Effector CD8-positive, alpha-beta T cell (primary cell): ENCODE measurements around the gene GOLGA8R.
"Not testable (repeated sequence)": the region's sequence is repeated elsewhere in the genome, so short reads cannot be mapped to it uniquely, and the experiment has no call there.

ENCODE experiments used
- DNase-seq: peaks from one replicate; lab custom pipeline; 2025; lab: John Stamatoyannopoulos, UW
- total RNA-seq, 4 experiments: gene quantifications; one replicate each; lab custom pipeline; 2026; lab: John Stamatoyannopoulos, UW

GOLGA8R gene, protein sequence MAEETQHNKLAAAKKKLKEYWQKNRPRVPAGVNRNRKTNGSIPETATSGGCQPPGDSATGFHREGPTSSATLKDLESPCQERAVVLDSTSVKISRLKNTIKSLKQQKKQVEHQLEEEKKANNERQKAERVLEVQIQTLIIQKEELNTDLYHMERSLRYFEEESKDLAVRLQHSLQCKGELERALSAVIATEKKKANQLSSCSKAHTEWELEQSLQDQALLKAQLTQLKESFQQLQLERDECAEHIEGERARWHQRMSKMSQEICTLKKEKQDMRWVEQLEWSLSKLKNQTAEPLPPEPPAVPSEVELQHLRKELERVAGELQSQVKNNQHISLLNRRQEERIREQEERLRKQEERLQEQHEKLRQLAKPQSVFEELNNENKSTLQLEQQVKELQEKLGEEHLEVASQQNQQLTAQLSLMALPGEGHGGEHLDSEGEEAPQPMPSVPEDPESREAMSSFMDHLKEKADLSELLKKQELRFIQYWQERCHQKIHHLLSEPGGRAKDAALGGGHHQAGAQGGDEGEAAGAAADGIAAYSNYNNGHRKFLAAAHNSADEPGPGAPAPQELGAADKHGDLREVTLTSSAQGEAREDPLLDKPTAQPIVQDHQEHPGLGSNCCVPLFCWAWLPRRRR
- total RNA-seq: 0.35 to 2.2 (median 0.93) reads per million in 4 experiments

DNA sequence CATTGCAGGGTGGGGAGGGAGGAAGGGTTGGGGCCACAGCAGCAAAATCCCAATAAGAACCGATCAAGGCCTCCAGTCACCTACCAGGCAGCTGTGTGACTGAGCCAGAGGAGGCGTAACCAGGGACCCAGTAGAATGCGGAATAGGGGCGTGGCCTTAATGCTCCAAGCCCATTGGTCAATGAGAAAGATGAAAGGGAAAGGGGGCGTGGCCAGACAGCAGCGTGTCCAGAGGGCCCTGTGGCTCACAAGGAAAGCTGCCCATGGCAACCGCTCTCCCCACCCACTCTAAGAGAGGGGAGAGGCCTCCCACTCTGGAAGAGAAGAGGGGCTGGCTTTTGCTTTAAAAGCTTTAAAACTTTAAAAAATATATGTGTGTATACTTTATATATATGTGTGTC lies at the start of gene GOLGA8R:
TSS of gene GOLGA8R (minus strand) at position 101 of the 400 bp plus-strand sequence. CDS start at position 3, 98 bp downstream.
- not testable (repeated sequence) for DNase-seq

DNA sequence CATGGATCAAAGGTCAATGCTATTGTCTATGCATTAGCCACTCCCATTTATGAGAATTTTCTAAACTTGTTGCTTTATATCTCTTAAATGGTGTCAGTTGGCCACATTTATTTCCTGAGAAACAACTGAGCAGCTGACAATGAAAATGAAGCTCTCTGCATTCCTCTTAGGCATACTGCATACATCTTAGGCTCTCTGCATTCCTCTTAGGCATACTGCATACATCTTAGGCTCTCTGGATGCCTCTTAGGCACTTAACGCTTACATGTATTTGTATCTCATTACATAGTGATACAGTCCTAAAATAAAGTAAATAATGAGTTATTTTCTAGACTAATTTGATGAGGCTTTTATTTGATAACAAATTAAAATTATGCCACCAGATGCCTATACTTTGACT lies 49.8 kb upstream of the GOLGA8R start:
- DNase-seq: not testable (repeated sequence)

DNA sequence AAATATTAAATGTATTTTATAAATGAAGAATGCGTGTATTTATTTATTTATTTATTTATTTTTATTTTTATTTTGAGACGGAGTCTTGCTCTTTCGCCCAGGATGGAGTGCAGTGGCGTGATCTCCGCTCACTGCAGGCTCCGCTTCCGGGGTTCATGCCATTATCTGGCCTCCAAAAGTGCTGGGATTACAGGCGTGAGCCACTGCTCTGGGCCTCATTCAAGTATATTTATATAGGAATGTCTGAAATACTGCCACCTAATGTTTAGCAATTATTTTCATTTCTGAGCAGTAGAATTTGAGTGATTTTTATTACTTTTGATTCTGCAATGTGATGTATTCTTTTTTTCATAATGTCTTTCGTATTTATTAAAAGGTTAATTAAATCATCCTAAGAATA lies 48.1 kb upstream of the GOLGA8R start:
- DNase-seq: not testable (repeated sequence)

DNA sequence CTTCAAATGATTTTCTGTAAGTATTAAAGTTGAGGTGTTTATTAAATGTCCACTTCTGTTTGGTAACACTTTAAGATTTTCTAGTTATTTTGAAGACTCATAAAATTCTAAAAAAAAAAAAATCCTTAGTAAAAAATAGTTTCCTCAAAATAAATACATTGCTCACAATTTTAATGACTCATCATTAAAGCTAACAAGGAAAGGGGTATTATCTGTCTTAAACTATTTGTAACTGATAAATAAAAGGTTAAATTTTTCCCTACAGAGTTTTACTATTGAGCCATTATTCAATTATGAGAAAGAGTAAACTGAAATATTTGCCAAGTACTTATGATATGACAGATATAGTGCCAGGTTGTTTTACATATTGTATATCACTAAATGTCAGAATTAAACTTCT lies 38.6 kb upstream of the GOLGA8R start:
- DNase-seq: not testable (repeated sequence)

DNA sequence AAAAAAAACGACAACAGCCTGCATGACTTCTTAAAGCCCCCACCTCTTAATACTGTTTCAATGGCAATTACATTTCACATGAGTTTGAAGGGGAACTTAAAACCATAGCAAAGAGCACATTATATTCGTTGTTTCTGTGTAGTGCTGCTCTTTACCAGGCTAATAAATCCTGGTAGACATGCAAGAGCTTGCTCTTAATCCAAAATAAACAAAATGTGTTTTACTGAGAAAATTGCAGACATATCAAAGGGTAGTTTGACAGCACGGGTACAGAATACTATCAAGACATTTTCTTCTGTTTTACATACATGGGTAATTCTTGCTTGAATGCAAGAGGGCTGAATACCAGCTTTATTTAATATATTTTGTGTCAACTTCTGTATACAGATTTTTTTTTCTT lies 24.3 kb upstream of the GOLGA8R start:
- DNase-seq: not testable (repeated sequence)

DNA sequence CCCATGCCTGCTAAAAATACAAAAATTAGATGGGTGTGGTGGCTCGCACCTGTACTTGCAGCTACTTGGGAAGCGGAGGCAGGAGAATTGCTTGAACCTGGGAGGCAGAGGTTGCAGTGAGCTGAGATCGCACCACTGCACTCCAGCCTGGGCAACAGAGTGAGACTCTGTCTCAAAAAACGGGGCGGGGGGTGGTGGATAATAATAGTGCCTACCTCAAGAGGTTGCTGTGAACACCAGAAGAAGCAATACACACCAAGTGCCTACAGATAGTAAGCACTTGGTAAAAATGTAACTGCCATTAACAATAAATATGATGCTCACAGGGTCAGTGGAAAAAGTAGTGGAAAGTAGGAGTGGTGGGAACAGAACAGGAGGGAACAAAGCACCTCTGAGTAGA lies 21.8 kb upstream of the GOLGA8R start:
- DNase-seq: not testable (repeated sequence)

DNA sequence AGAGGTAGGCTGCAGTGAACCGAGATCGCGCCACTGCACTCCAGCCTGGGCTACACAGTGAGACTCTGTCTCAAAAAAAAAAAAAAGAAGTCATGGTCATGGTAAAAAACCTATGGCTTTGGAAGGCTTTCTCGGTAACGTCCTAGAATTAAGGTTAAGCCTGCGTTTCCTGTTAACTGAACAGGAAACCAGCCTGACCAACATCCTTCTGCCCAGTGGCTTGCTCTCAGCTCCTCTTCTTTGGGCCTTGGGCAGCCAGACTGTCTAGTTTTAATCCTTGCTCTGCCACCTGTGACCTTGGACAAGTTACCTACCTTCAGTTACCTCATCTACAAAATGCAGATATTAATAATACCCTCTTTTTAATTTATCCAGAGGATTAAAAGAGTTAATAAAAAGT lies 6.7 kb upstream of the GOLGA8R start:
- not testable (repeated sequence) for DNase-seq

DNA sequence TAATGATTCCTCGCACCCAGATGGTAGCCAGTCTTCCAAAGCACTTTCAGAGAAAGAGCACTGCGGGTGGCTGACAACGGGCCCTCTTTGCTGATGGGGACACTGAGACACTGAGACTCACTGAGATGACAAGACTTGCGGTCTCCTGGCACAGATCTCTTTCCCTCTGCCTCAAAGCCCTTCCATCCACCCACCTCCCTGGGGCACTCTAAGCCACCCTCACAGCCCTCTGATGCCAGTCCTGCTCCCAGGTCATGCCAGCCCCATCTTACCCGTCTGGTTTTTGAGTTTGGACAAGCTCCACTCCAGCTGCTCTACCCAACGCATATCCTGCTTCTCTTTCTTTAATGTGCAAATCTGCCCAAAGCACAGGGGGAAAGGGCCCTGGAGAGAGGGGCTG lies 6.4 kb downstream of the GOLGA8R start:
- not testable (repeated sequence) for DNase-seq

DNA sequence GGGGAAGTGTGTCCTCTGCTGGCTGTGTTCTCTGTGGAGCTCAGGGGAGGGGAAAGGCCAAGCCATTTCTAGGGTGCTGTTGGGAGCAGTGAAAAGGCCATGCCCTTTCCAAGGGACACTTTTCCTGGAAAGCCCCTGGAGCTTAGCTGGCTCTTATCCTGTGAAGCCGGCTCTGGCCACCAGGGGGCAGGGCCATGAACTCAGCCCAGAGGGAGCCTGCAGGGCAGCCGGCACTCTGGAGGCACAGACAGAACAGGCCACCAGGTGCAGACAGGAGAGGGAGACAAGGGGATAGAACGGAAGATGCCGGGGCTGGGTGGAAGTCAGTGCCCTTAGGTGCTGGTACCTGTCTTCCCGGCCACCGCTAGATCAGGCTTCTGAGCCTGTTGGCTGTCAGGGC lies 15.1 kb downstream of the GOLGA8R start:
- DNase-seq: not testable (repeated sequence)

DNA sequence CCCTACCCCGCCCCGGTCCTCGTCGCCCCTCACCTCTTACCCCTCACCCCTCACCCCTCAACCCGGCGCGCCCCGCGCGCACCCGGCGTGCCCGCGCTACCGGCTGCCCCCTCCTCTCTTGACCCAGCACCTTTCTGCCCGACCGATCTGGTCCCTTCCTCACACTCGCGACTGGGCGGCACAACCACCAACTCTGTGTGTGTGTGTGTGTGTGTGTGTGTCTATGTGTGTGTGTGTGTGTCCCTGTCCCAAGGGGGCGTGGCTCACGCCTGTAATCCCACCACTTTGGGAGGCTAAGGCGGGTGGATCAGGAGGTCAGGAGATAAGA lies 20.4 kb downstream of the GOLGA8R start:
- DNase-seq: not testable (repeated sequence)

DNA sequence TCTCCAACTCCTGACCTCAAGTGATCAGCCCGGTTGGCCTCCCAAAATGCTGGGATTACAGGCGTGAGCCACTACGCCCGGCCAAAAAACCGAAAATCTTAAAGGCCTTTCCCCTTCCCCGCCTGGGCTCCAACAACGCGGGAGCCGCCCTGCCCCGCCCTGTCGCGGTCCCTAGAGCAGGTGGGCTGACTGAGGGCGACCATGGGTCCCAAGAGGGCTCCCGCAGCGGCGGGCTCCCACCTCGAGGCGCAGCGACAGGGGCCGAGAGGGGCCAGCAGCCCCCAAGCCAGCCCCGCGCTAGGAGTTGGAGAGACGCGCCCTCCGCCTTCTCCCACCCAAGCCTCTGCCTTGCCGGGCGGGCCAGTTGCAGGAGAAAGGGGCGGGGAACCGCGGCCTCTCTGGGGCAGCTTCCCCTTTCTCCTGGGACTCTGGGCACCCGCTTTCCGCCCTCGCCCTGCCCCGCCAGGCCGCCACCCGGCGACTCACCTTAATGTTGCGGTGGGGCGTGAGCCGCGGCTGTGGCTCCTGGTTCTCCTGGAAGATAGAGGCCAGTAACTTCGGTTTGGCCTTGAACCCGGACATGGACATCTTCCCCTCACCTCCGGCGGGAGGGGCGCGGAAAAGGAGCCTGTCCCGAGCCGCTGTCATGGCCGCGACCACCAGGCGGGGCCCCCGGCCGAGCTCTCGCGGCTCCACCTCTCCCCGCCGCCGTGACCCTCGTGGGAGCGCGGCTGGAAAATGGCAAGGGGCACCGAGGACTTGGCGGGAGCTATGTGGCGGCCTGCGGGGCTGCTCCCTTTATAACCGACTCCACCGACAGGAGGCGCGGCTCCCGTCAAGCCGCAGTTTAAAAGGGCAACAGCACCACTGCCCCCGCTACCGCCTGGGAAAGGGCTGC lies 21.0 kb downstream of the GOLGA8R start, which contains the start of gene CHRFAM7A:
TSS of gene CHRFAM7A (minus strand) at position 775 of the 898 bp plus-strand sequence. CDS start 10,189 bp downstream, outside the sequence.
- DNase-seq: not testable (repeated sequence)

DNA sequence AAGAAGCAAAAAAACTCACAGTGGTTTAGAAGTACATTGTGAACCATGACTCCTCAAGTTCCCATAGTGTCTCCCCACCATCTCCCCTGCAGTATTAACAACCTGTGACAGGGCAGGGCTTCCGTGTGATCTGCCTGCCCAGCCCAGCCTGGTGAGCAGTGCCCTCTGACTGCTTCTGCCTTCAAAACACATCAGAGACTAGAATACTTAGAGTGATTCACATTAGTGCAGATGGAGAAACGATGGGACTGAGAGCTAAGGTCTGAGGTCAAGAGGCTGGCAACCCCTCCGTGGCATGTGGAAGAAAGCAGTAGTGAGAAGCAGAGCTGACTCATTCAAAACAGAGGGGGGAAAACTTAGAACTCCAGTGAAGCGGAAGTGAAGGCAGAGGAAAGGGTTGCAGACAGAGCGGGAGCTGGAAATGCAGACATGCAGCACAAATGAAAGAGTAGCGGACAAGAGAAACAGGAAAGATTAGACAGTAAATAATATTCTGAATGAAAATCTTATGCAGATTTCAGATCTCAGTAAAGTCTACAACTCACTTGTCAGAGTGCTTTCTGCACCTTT lies 27.7 kb downstream of the GOLGA8R start:
- DNase-seq: not testable (repeated sequence)

DNA sequence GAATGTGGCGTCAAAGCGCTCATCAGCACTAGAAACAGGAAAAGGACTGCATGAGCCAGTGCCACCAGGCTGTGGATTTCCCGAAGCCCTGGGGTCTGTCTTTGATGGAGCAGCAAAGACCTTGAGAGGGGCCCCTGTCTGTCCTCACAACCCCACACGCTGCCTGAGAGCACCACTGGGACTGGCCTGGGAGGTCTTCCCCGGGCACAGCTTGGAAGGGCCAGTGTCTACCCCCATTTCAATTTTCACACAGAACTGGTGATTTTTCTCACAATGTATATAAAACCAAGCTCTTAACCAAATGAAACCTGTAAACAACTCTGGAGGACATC lies 37.0 kb downstream of the GOLGA8R start:
- not testable (repeated sequence) for DNase-seq

DNA sequence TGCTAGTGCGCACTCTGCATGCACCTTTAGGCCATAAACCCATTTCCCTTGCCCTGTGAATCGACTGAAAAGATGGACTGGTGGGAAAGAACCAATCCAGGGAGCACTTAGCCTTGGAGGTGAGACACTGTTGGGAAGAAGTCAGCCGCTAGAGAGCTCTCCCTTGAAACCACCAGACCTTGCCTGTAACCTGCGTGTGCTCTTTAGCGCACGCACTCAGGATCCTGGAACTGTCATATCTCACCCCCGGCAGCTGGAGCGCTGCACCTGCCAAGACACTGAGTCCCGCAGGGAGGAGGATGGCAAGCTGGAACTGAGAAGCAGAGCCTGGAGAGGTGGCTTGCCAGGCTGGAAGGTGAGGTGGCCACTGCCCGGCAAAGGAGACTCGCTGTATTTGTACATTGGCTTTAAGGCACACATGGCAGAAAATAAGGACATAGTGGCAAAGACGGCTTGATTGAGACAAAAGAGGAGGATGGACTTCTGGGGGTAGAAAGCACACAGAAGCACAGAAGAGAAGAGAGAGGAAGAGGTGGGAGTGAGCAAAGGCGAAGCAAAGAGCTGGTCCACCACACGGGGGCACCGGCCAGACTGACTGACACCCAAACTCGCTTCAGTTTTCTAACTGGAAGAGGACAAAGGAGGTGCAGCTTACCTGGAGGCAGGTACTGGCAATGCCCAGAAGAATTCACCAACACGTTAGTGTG lies 37.5 kb downstream of the GOLGA8R start:
- not testable (repeated sequence) for DNase-seq

DNA sequence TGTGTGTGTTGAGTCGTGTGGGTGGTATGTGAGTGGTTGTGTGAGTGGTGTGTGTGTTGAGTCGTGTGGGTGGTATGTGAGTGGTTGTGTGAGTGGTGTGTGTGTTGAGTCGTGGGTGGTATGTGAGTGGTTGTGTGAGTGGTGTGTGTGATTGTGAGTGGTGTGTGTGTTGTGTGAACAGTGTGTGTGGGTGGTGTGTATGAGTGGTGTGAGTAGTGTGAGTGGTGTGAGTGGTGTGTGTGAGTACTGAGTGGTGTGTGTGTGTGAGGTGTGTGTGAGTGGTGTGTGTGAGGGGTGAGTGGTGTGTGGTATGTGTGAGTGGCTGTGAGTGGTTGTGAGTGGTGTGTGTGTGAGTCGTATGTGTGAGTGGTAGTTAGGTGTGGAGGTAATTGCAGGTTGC lies 38.2 kb downstream of the GOLGA8R start:
- not testable (repeated sequence) for DNase-seq

DNA sequence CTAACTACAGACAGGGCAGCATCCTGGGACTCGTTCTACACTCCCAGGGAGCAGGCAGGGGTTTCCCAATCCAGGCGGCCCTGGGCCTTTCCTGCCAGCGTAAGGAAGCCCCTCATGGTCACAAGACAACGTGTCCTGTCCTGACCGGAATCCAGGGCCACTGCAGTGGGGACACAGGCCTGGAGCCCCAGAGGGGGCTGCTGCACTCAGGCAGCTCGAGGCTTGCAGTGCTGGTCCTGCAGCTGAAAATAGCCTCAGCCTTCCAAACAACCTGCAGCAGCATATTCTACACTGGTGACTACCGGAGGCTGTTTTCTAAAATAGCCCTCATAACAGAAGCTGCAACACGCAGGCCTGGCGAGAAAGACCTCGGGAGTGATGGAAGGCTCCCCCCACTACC lies 39.2 kb downstream of the GOLGA8R start:
- DNase-seq: not testable (repeated sequence)

DNA sequence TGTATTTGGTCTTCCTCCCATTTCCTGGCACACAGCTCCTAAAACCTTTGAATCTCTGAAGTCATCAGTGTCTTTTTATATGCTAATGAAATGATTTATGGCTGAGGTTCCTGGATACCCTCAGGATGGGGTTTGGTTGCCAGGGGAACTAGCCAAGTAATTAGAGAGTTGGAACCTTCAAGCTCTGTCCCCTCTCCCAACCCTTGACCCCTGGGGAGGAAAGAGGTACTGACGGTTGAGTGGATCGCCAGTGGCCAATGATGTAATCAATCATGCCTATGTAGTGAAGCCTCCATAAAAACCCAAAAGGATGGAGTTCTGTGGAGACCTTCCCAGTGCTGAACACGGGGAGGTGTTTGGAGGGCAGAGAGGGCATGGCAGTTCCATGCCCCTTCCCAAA lies 45.8 kb downstream of the GOLGA8R start:
- DNase-seq: not testable (repeated sequence)

DNA sequence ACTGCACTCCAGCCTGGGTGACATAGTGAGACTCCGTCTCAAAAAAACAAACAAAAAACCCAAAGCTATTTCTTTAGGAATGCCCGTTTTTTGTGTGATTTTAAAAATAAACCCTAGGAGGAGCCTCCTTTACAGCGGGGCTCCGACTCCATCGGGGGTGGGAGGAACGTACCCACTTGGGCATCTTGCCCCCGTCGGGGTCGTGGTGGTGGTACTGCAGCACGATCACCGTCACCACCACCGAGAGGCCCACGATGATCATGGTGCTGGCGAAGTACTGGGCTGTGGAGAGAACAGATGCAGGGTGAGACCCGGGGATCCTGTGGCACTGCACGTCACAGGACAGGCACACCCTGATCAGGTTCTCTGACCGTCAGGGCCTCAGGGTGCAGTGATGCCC lies 46.8 kb downstream of the GOLGA8R start:
- DNase-seq: not testable (repeated sequence)

DNA sequence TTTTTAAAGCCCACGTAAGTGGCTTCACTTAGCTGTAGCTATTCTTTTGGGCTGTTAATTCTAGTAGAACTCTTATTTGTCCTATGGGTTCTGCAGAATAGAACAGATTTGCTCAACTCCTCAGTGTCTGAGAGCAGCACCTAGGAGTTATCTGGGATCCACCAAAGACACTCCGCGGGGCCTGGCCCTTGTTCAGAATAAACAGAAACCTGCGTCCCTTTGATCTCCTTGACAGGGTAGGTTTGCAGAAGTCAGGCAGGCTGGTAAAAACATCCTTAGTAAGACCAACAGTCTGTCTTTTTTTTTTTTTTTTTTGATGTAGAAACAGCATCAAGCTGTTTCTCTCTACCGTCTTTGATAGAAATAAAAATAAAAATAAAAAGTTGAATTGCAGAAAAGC lies 52.7 kb downstream of the GOLGA8R start:
- DNase-seq: not testable (repeated sequence)

DNA sequence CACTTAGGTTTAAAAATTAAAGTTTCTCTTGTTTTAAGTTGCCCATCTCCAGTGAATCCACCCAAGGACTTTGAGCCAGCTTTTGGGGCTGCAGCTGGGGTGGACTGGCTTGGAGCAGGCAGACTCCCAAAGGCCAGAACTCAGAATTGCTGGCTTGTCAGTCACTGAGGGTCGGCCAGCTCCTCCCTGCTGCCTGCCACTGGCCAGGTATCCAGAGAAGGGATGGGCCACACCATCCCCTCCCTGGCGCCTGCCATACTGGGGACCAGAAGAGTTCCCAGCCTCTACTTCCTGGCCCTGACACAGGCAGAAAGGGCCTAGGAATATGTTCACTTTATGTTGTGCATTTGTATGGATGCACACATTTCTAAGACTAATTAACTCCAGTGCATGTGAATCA lies 53.1 kb downstream of the GOLGA8R start:
- not testable (repeated sequence) for DNase-seq

DNA sequence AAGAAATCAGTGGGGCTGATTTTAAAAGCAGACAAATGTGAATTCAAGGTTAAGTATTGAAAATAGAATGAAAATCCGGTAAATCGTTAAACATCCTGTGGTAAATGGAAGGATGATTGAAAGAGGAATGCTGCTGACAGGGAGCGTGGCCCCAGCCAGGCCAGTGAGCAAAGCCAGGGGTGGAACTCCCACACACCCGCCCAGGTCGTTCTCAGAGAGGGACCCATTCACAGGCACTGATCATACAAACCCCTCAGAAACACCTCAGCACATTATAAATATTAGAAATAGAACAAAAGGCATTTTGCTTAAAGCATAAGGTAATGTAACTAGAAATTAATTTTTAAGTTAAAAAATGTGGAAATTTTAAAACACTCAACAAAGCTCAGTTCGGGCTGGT lies 59.0 kb downstream of the GOLGA8R start:
- DNase-seq: not testable (repeated sequence)
